NK-92 (cell line): ENCODE measurements around the gene BMPR1A.

Experiments used
- DNase-seq: peaks from one replicate; lab custom pipeline; 2025; ENCODE audit not compliant: unreplicated experiment; lab: John Stamatoyannopoulos, UW

The BMPR1A gene

GRCh38 chr10:86799188-86799845 is 42.9 kb downstream of the BMPR1A start:
- DNase-seq, result no peak

GRCh38 chr10:86801995-86802394 is 45.6 kb downstream of the BMPR1A start:
- no peak for DNase-seq

GRCh38 chr10:86802473-86803108 is 46.2 kb downstream of the BMPR1A start:
- no peak for DNase-seq

GRCh38 chr10:86803156-86803555 is 46.7 kb downstream of the BMPR1A start:
- no peak for DNase-seq

GRCh38 chr10:86804805-86805204 is 48.4 kb downstream of the BMPR1A start:
- no peak for DNase-seq

- DNase-seq, result no peak
These were observed 56.7 kb downstream of the BMPR1A start for GRCh38 chr10:86813101-86813500.

GRCh38 chr10:86813982-86814381 is 57.6 kb downstream of the BMPR1A start:
- no peak for DNase-seq

GRCh38 chr10:86815035-86815617 is 58.7 kb downstream of the BMPR1A start:
- no peak for DNase-seq

GRCh38 chr10:86815640-86816039 is 59.2 kb downstream of the BMPR1A start:
- no peak for DNase-seq

GRCh38 chr10:86817246-86817645 is 60.8 kb downstream of the BMPR1A start:
- DNase-seq, result no peak

GRCh38 chr10:86819567-86819966 is 63.1 kb downstream of the BMPR1A start:
- DNase-seq, result no peak

- no peak for DNase-seq
These were observed 64.1 kb downstream of the BMPR1A start for GRCh38 chr10:86820509-86820908.

GRCh38 chr10:86821388-86821999 is 65.1 kb downstream of the BMPR1A start:
- DNase-seq, result no peak

GRCh38 chr10:86823565-86823964 is 67.1 kb downstream of the BMPR1A start:
- no peak for DNase-seq

- DNase-seq, result no peak
These were observed 67.7 kb downstream of the BMPR1A start for GRCh38 chr10:86824151-86824550.

- no peak for DNase-seq
These were observed 68.9 kb downstream of the BMPR1A start for GRCh38 chr10:86825366-86825765.

GRCh38 chr10:86827639-86828038 is 71.2 kb downstream of the BMPR1A start:
- no peak for DNase-seq

GRCh38 chr10:86828145-86828544 is 71.7 kb downstream of the BMPR1A start:
- no peak for DNase-seq

GRCh38 chr10:86829472-86829871 is 73.1 kb downstream of the BMPR1A start:
- DNase-seq, result no peak

GRCh38 chr10:86830043-86830591 is 73.7 kb downstream of the BMPR1A start:
- DNase-seq, result no peak

- DNase-seq, result no peak
These were observed 77.5 kb downstream of the BMPR1A start for GRCh38 chr10:86833969-86834368.

GRCh38 chr10:86836044-86836443 is 79.6 kb downstream of the BMPR1A start:
- no peak for DNase-seq
